Measurements from ENCODE around the gene IL12RB2.
"Not testable (repeated sequence)": the region's sequence is repeated elsewhere in the genome, so short reads cannot be mapped to it uniquely, and the experiment has no call there.

IL12RB2 gene

GRCh38 chr1:67401443-67401842 lies 93.8 kb downstream of the IL12RB2 start:
- Histone ChIP-seq H3K27me3 (ENCODE audit: insufficient read depth, low read length, poor library complexity) (no peaks in the 10 kb centered on the region), H2BK5ac (ENCODE audit: low read length) (no peak overlapping the region), H2AK5ac (ENCODE audit: low read length) (no peak overlapping the region), H3K27ac (ENCODE audit: low read depth, low read length) (no peak overlapping the region), H3K4me2 (ENCODE audit: low read length) (no peak overlapping the region), H2BK120ac (ENCODE audit: low read depth, low read length) (no peak overlapping the region), H3K36me3 (ENCODE audit: control insufficient read depth, insufficient read depth, low read length) (no peaks in the 10 kb centered on the region), H3K79me1 (ENCODE audit: low read length) (no peaks in the 10 kb centered on the region), H3K79me2 (ENCODE audit: control insufficient read depth, insufficient read depth, low read length) (no peaks in the 10 kb centered on the region), H3K4me1 (ENCODE audit: control insufficient read depth, low read depth, low read length) (no peaks in the 10 kb centered on the region), H4K8ac (ENCODE audit: low read depth, low read length) (no peak overlapping the region), H3K4me3 (ENCODE audit: low read length) (no peak overlapping the region), H3K56ac (ENCODE audit: low read length) (no peak overlapping the region), H3K18ac (ENCODE audit: low read length) (no peak overlapping the region), H4K5ac (ENCODE audit: low read length) (no peak overlapping the region), H3K4ac (ENCODE audit: low read depth, low read length) (no peak overlapping the region), H2BK15ac (replicated peaks; ENCODE audit: low read depth) (no peak overlapping the region), H3K23ac (ENCODE audit: low read length) (no peak overlapping the region), H3K9ac (ENCODE audit: low read length) (no peak overlapping the region)
- DNase-seq: no peak
- no CpG with 5 or more reads among the region's 6 CpGs for WGBS (ENCODE audit: extremely low coverage, insufficient coverage, low lambda C conversion rate)

- Histone ChIP-seq H2BK5ac (ENCODE audit: low read length) (no peak overlapping the region), H3K4me1 (ENCODE audit: control insufficient read depth, low read depth, low read length) (no peaks in the 10 kb centered on the region), H4K8ac (ENCODE audit: low read depth, low read length) (no peak overlapping the region), H3K9ac (ENCODE audit: low read length) (no peak overlapping the region), H3K4ac (ENCODE audit: low read depth, low read length) (no peak overlapping the region), H3K4me3 (ENCODE audit: low read length) (no peak overlapping the region), H3K79me2 (ENCODE audit: control insufficient read depth, insufficient read depth, low read length) (no peaks in the 10 kb centered on the region), H3K18ac (ENCODE audit: low read length) (no peak overlapping the region), H2BK120ac (ENCODE audit: low read depth, low read length) (no peak overlapping the region), H2BK15ac (replicated peaks; ENCODE audit: low read depth) (no peak overlapping the region), H3K56ac (ENCODE audit: low read length) (no peak overlapping the region), H3K4me2 (ENCODE audit: low read length) (no peak overlapping the region), H4K5ac (ENCODE audit: low read length) (no peak overlapping the region), H3K79me1 (ENCODE audit: low read length) (no peaks in the 10 kb centered on the region), H2AK5ac (ENCODE audit: low read length) (no peak overlapping the region), H3K27me3 (ENCODE audit: insufficient read depth, low read length, poor library complexity) (no peaks in the 10 kb centered on the region), H3K23ac (ENCODE audit: low read length) (no peak overlapping the region), H3K27ac (ENCODE audit: low read depth, low read length) (no peak overlapping the region), H3K36me3 (ENCODE audit: control insufficient read depth, insufficient read depth, low read length) (no peaks in the 10 kb centered on the region)
- WGBS (ENCODE audit: extremely low coverage, insufficient coverage, low lambda C conversion rate): no CpG with 5 or more reads among the region's 5 CpGs
- no peak for DNase-seq
These were observed 96.5 kb downstream of the IL12RB2 start for GRCh38 chr1:67404212-67404620.

- no peak overlapping the region for H3K56ac ChIP-seq (ENCODE audit: low read length)
- no peak overlapping the region for H2BK5ac ChIP-seq (ENCODE audit: low read length)
- H3K4me3 ChIP-seq (ENCODE audit: low read length): no peak overlapping the region
- DNase-seq: no peak
- no peak overlapping the region for H2BK15ac ChIP-seq (replicated peaks; ENCODE audit: low read depth)
- H3K27me3 ChIP-seq (ENCODE audit: insufficient read depth, low read length, poor library complexity): no peaks in the 10 kb centered on the region
- no CpG with 5 or more reads among the region's 3 CpGs for WGBS (ENCODE audit: extremely low coverage, insufficient coverage, low lambda C conversion rate)
- H2AK5ac ChIP-seq (ENCODE audit: low read length): no peak overlapping the region
- no peak overlapping the region for H4K5ac ChIP-seq (ENCODE audit: low read length)
- no peak overlapping the region for H3K9ac ChIP-seq (ENCODE audit: low read length)
- H3K36me3 ChIP-seq (ENCODE audit: control insufficient read depth, insufficient read depth, low read length): no peaks in the 10 kb centered on the region
- no peak overlapping the region for H3K23ac ChIP-seq (ENCODE audit: low read length)
- H3K79me1 ChIP-seq (ENCODE audit: low read length): no peaks in the 10 kb centered on the region
- no peaks in the 10 kb centered on the region for H3K4me1 ChIP-seq (ENCODE audit: control insufficient read depth, low read depth, low read length)
- H2BK120ac ChIP-seq (ENCODE audit: low read depth, low read length): no peak overlapping the region
- H4K8ac ChIP-seq (ENCODE audit: low read depth, low read length): no peak overlapping the region
- H3K27ac ChIP-seq (ENCODE audit: low read depth, low read length): no peak overlapping the region
- H3K4ac ChIP-seq (ENCODE audit: low read depth, low read length): no peak overlapping the region
- H3K4me2 ChIP-seq (ENCODE audit: low read length): no peak overlapping the region
- no peak overlapping the region for H3K18ac ChIP-seq (ENCODE audit: low read length)
- H3K79me2 ChIP-seq (ENCODE audit: control insufficient read depth, insufficient read depth, low read length): no peaks in the 10 kb centered on the region
These were observed 98.0 kb downstream of the IL12RB2 start for GRCh38 chr1:67405473-67406245.

- Histone ChIP-seq H2BK120ac (ENCODE audit: low read depth, low read length) (no peak overlapping the region), H2BK15ac (replicated peaks; ENCODE audit: low read depth) (no peak overlapping the region), H4K5ac (ENCODE audit: low read length) (no peak overlapping the region), H3K4me3 (ENCODE audit: low read length) (no peak overlapping the region), H2AK5ac (ENCODE audit: low read length) (no peak overlapping the region), H3K36me3 (ENCODE audit: control insufficient read depth, insufficient read depth, low read length) (no peaks in the 10 kb centered on the region), H3K79me2 (ENCODE audit: control insufficient read depth, insufficient read depth, low read length) (no peaks in the 10 kb centered on the region), H3K4me1 (ENCODE audit: control insufficient read depth, low read depth, low read length) (no peaks in the 10 kb centered on the region), H3K56ac (ENCODE audit: low read length) (no peak overlapping the region), H3K23ac (ENCODE audit: low read length) (no peak overlapping the region), H3K27ac (ENCODE audit: low read depth, low read length) (no peak overlapping the region), H3K27me3 (ENCODE audit: insufficient read depth, low read length, poor library complexity) (no peaks in the 10 kb centered on the region), H4K8ac (ENCODE audit: low read depth, low read length) (no peak overlapping the region), H2BK5ac (ENCODE audit: low read length) (no peak overlapping the region), H3K4me2 (ENCODE audit: low read length) (no peak overlapping the region), H3K9ac (ENCODE audit: low read length) (no peak overlapping the region), H3K79me1 (ENCODE audit: low read length) (no peaks in the 10 kb centered on the region), H3K4ac (ENCODE audit: low read depth, low read length) (no peak overlapping the region), H3K18ac (ENCODE audit: low read length) (no peak overlapping the region)
- no CpG with 5 or more reads among the region's 5 CpGs for WGBS (ENCODE audit: extremely low coverage, insufficient coverage, low lambda C conversion rate)
- no peak for DNase-seq
These were observed 99.8 kb downstream of the IL12RB2 start for GRCh38 chr1:67407498-67407897.

DNA sequence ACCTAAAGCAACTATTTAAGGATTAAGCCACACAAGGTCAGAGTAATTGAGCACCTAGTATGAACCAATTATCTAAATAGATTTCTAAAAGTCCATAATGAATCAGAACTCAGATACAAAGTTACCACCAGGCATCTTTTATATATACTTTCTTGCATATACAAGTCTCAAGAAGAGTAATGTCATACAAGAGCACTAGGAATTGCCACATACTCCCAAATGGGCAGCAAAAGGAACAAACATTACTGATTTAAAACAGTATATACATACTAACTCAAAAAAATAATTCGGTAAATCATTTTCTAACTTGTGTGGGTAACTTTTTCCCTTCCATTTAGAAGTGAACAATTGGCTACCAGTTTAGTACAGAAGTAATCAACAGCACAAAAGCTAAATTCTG lies 100.5 kb downstream of the IL12RB2 start:
- H3K27ac ChIP-seq (ENCODE audit: low read depth, low read length): no peak overlapping the region
- H3K36me3 ChIP-seq (ENCODE audit: control insufficient read depth, insufficient read depth, low read length): no peaks in the 10 kb centered on the region

GRCh38 chr1:67413101-67413500 lies 105.4 kb downstream of the IL12RB2 start:
- not testable (repeated sequence) for H3K18ac ChIP-seq (ENCODE audit: low read length); H4K8ac ChIP-seq (ENCODE audit: low read depth, low read length); H2BK5ac ChIP-seq (ENCODE audit: low read length); DNase-seq; H2AK5ac ChIP-seq (ENCODE audit: low read length); H3K56ac ChIP-seq (ENCODE audit: low read length); H3K4ac ChIP-seq (ENCODE audit: low read depth, low read length); H2BK120ac ChIP-seq (ENCODE audit: low read depth, low read length); H3K4me2 ChIP-seq (ENCODE audit: low read length); H3K23ac ChIP-seq (ENCODE audit: low read length); H4K5ac ChIP-seq (ENCODE audit: low read length); H3K4me3 ChIP-seq (ENCODE audit: low read length); H2BK15ac ChIP-seq (replicated peaks; ENCODE audit: low read depth); H3K27ac ChIP-seq (ENCODE audit: low read depth, low read length); H3K79me1 ChIP-seq (ENCODE audit: low read length); H3K27me3 ChIP-seq (ENCODE audit: insufficient read depth, low read length, poor library complexity); H3K4me1 ChIP-seq (ENCODE audit: control insufficient read depth, low read depth, low read length); H3K9ac ChIP-seq (ENCODE audit: low read length)
- no CpG with 5 or more reads among the region's 2 CpGs for WGBS (ENCODE audit: extremely low coverage, insufficient coverage, low lambda C conversion rate)
- peaks cover 23% of the 10 kb centered on the region for H3K79me2 ChIP-seq (ENCODE audit: control insufficient read depth, insufficient read depth, low read length)
- H3K36me3 ChIP-seq (ENCODE audit: control insufficient read depth, insufficient read depth, low read length): peaks cover 13% of the 10 kb centered on the region

More for the DNA sequence above, 100.5 kb downstream of the IL12RB2 start:
- Histone ChIP-seq H2BK5ac (ENCODE audit: low read length) (no peak overlapping the region), H3K4me1 (ENCODE audit: control insufficient read depth, low read depth, low read length) (no peaks in the 10 kb centered on the region), H3K9ac (ENCODE audit: low read length) (no peak overlapping the region), H3K18ac (ENCODE audit: low read length) (no peak overlapping the region), H3K27me3 (ENCODE audit: insufficient read depth, low read length, poor library complexity) (no peaks in the 10 kb centered on the region), H3K56ac (ENCODE audit: low read length) (no peak overlapping the region), H2BK120ac (ENCODE audit: low read depth, low read length) (no peak overlapping the region), H4K8ac (ENCODE audit: low read depth, low read length) (no peak overlapping the region), H3K4ac (ENCODE audit: low read depth, low read length) (no peak overlapping the region), H3K23ac (ENCODE audit: low read length) (no peak overlapping the region), H3K79me1 (ENCODE audit: low read length) (no peaks in the 10 kb centered on the region), H3K4me3 (ENCODE audit: low read length) (no peak overlapping the region), H3K4me2 (ENCODE audit: low read length) (no peak overlapping the region), H2BK15ac (replicated peaks; ENCODE audit: low read depth) (no peak overlapping the region), H4K5ac (ENCODE audit: low read length) (no peak overlapping the region), H2AK5ac (ENCODE audit: low read length) (no peak overlapping the region), H3K79me2 (ENCODE audit: control insufficient read depth, insufficient read depth, low read length) (no peaks in the 10 kb centered on the region)
- WGBS (ENCODE audit: extremely low coverage, insufficient coverage, low lambda C conversion rate): no CpG with 5 or more reads among the region's 1 CpG
- DNase-seq: no peak
